ENCODE results near the gene NCOA6.

Gene NCOA6

DNA sequence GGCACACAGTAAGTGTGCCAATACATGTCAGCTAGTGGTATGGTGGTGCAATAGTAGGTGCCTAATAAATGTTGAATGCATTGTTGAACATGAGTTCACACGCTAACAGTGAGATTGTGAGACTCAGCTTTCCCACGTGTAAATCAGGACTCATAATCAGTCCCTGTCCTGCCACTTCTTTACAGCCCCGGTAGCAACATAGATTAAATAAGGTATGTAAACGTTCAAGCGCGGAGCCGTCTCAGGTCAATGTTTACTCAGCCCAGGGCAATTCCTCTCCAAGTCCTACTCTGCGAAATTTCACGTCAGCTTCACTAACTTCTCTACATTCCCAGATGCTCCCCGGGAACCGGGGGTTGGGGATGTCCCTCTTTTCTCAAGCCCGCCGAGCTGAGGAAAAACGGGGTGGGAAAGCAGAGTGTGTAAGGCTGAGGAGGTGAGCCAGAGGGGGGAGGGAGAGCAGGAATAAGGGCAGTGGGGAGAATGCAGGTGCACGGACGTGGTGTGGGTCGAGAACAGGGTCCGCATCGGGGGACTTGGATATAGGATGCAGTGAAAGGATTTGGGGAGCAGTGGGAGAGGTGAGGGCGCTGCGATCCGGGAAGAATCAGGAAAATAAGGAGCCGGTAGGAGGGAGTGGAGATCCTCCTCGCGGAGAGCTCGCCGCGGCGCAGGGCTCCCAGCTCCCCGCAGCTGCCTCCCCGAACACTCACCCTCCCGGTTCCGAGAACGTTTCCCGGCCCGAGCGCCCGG lies 121.9 kb downstream of the NCOA6 start:
- ChIA-PET POLR2A (interaction anchor here (0.6 to 1.5 kb wide), 5 partner anchors 23 to 488 kb away, joined by 3 to 9 read pairs (median 3); partner anchors contain the start of gene PIGU), CTCF (interaction anchor here (0.9 to 1.4 kb wide), 7 partner anchors 14 to 180 kb away, joined by 3 to 4 read pairs (median 3); partner anchors contain the start of gene MAP1LC3A)
- under 1% methylated on average over 17 of the region's 38 CpGs for WGBS (ENCODE audit: insufficient coverage)
- Histone ChIP-seq H3K36me3 (ENCODE audit: control insufficient read depth in 4 of 4, insufficient read depth in 4 of 4, low read length in 3 of 4) (no peaks in the 10 kb centered on the region), H3K27me3 (replicated peaks in 2 of 5; ENCODE audit: control insufficient read depth in 4 of 5, insufficient read depth in 5 of 5, low read length in 4 of 5) (peaks cover 0 to 12% (median 11%) of the 10 kb centered on the region in 5 experiments), H3K9me3 (ENCODE audit: control extremely low read depth in 1 of 5, control insufficient read depth in 4 of 5, insufficient read depth in 2 of 5, low read depth in 1 of 5, low read length in 4 of 5) (no peaks in the 10 kb centered on the region), H3K4me1 (ENCODE audit: control extremely low read depth in 1 of 4, control insufficient read depth in 4 of 4, insufficient read depth in 4 of 4, low read length in 3 of 4) (peaks cover 0 to 19% (median 14%) of the 10 kb centered on the region in 4 experiments), H3K4me3 (ENCODE audit: control insufficient read depth in 1 of 7, extremely low read depth in 1 of 7, insufficient read depth in 4 of 7, low read depth in 2 of 7, low read length in 6 of 7) (peak overlapping the region; percentile 54 to 95 (median 78)), H3K27ac (ENCODE audit: insufficient read depth in 1 of 2, low read depth in 1 of 2, low read length in 2 of 2, poor library complexity in 1 of 2, severe bottlenecking in 2 of 2) (peak overlapping the region in 1 of 2 experiments; percentile 71)
- DNase-seq: peak in 2 of 3 donors; percentile 35 to 56

DNA sequence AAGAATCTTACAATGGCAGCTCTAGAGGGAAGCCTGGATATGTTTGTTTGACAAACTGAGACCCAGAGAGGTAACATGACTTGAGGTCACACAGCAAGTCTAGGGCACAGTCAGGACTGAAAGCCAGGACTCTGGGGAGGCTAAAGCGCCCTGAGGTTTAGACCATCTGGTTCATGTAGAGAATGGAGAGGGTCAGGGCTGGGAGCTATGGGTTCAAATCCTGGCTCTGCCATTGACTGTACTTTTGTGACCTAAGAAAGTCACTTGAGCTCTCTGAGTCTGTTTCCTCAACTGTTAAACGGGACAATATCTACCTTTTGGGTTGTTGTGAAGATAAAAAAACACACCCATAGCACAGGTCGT lies 122.4 kb downstream of the NCOA6 start:
- DNase-seq: no peak
- ChIA-PET CTCF (interaction anchor here (0.9 to 1.0 kb wide), 6 partner anchors 13 to 180 kb away, joined by 3 to 4 read pairs (median 3); partner anchors contain the start of gene MAP1LC3A), POLR2A (interaction anchor here (0.6 to 1.5 kb wide), 4 partner anchors 14 to 487 kb away, joined by 3 to 9 read pairs (median 3); partner anchors contain the start of gene PIGU)
- H3K36me3 ChIP-seq (ENCODE audit: control insufficient read depth in 4 of 4, insufficient read depth in 4 of 4, low read length in 3 of 4): no peaks in the 10 kb centered on the region
- peak overlapping the region in 5 of 7 experiments; percentile 58 to 95 (median 80) for H3K4me3 ChIP-seq (ENCODE audit: control insufficient read depth in 1 of 7, extremely low read depth in 1 of 7, insufficient read depth in 4 of 7, low read depth in 2 of 7, low read length in 6 of 7)
- 42% methylated on average over 3 of the region's 3 CpGs for WGBS (ENCODE audit: insufficient coverage)
- no peaks in the 10 kb centered on the region for H3K9me3 ChIP-seq (ENCODE audit: control extremely low read depth in 1 of 5, control insufficient read depth in 4 of 5, insufficient read depth in 2 of 5, low read depth in 1 of 5, low read length in 4 of 5)
- H3K27ac ChIP-seq (ENCODE audit: insufficient read depth in 1 of 2, low read depth in 1 of 2, low read length in 2 of 2, poor library complexity in 1 of 2, severe bottlenecking in 2 of 2): no peak overlapping the region
- peaks cover 0 to 15% (median 14%) of the 10 kb centered on the region in 4 experiments for H3K4me1 ChIP-seq (ENCODE audit: control extremely low read depth in 1 of 4, control insufficient read depth in 4 of 4, insufficient read depth in 4 of 4, low read length in 3 of 4)
- H3K27me3 ChIP-seq (replicated peaks in 2 of 5; ENCODE audit: control insufficient read depth in 4 of 5, insufficient read depth in 5 of 5, low read length in 4 of 5): peaks cover 0 to 12% (median 11%) of the 10 kb centered on the region in 5 experiments

DNA sequence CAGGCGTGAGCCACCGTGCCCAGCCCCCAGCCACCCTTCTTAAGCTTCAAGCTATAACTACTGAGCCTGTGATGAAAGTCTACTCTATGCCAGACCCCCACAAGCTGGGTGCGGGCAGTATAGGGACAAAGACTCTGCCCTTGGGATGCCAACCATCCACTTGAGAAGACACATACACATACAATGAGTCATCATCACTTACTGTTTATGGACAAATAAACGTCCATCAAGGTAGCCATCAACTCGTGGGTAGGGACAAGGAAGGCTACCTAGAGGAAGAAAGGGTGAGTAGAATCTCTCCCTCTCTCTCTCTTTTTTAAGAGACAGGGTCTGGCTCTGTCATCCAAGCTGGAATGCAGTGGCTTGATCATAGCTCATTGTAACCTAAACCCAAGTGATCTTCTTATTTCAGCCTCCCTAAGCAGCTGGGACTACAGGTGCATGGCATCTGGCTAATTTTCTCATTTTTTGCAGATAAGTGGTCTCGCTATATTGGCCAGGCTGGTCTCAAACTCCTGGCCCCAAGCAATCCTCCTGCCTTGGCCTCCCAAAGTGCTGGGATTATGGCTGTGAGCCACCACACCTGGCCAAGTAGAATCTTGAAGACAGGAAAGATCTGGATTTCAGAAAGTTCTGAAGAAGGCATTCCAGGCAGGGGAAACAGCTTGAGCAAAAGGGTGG lies 123.9 kb downstream of the NCOA6 start:
- DNase-seq: no peak
- WGBS (ENCODE audit: insufficient coverage): 88% methylated on average over 4 of the region's 6 CpGs
- no peaks in the 10 kb centered on the region for H3K36me3 ChIP-seq (ENCODE audit: control insufficient read depth in 4 of 4, insufficient read depth in 4 of 4, low read length in 3 of 4)
- H3K4me1 ChIP-seq (ENCODE audit: control extremely low read depth in 1 of 4, control insufficient read depth in 4 of 4, insufficient read depth in 4 of 4, low read length in 3 of 4): peaks cover 0 to 15% (median 14%) of the 10 kb centered on the region in 4 experiments
- H3K4me3 ChIP-seq (ENCODE audit: control insufficient read depth in 1 of 7, extremely low read depth in 1 of 7, insufficient read depth in 4 of 7, low read depth in 2 of 7, low read length in 6 of 7): no peak overlapping the region
- H3K27me3 ChIP-seq (replicated peaks in 2 of 5; ENCODE audit: control insufficient read depth in 4 of 5, insufficient read depth in 5 of 5, low read length in 4 of 5): peaks cover 0 to 12% (median 9%) of the 10 kb centered on the region in 5 experiments
- no peak overlapping the region for H3K27ac ChIP-seq (ENCODE audit: insufficient read depth in 1 of 2, low read depth in 1 of 2, low read length in 2 of 2, poor library complexity in 1 of 2, severe bottlenecking in 2 of 2)
- H3K9me3 ChIP-seq (ENCODE audit: control extremely low read depth in 1 of 5, control insufficient read depth in 4 of 5, insufficient read depth in 2 of 5, low read depth in 1 of 5, low read length in 4 of 5): no peaks in the 10 kb centered on the region
- POLR2A ChIA-PET: no interaction called here
- CTCF ChIA-PET: interaction anchor here (0.8 kb wide), 1 partner anchor 28 kb away, joined by 3 read pairs; no protein-coding TSS in a partner anchor

DNA sequence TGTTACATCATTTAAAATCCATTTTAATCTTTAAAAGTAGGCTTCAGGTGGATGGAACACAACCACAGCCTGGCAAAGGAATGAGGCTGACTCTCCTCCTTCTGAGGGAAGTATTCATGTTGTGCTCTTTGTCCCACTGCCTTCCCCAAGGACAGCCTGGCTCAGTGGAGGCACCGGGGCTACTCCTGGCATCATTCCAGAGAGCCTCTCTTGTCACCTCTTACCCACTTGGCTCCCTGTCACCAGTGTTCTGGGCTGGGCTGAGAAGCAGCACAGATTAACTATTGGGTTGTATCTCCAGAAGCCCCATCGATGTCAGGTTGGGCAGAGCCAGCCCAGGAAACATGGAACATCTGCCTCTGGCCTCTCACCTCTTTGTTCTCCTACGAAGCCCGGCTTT lies 132.0 kb downstream of the NCOA6 start:
- no peak for DNase-seq
- no peak overlapping the region for H3K4me3 ChIP-seq (ENCODE audit: control insufficient read depth in 1 of 7, extremely low read depth in 1 of 7, insufficient read depth in 4 of 7, low read depth in 2 of 7, low read length in 6 of 7)
- H3K4me1 ChIP-seq (ENCODE audit: control extremely low read depth in 1 of 4, control insufficient read depth in 4 of 4, insufficient read depth in 4 of 4, low read length in 3 of 4): no peaks in the 10 kb centered on the region
- H3K36me3 ChIP-seq (ENCODE audit: control insufficient read depth in 4 of 4, insufficient read depth in 4 of 4, low read length in 3 of 4): no peaks in the 10 kb centered on the region
- H3K27ac ChIP-seq (ENCODE audit: insufficient read depth in 1 of 2, low read depth in 1 of 2, low read length in 2 of 2, poor library complexity in 1 of 2, severe bottlenecking in 2 of 2): no peak overlapping the region
- ChIA-PET CTCF (interaction anchor here (0.9 to 1.4 kb wide), 2 partner anchors 12 to 15 kb away, joined by 3 to 4 read pairs; no protein-coding TSS in a partner anchor), POLR2A (no interaction called here)
- H3K9me3 ChIP-seq (ENCODE audit: control extremely low read depth in 1 of 5, control insufficient read depth in 4 of 5, insufficient read depth in 2 of 5, low read depth in 1 of 5, low read length in 4 of 5): no peaks in the 10 kb centered on the region
- no peaks in the 10 kb centered on the region for H3K27me3 ChIP-seq (replicated peaks in 2 of 5; ENCODE audit: control insufficient read depth in 4 of 5, insufficient read depth in 5 of 5, low read length in 4 of 5)
- 70% methylated on average over 4 of the region's 4 CpGs for WGBS (ENCODE audit: insufficient coverage)

DNA sequence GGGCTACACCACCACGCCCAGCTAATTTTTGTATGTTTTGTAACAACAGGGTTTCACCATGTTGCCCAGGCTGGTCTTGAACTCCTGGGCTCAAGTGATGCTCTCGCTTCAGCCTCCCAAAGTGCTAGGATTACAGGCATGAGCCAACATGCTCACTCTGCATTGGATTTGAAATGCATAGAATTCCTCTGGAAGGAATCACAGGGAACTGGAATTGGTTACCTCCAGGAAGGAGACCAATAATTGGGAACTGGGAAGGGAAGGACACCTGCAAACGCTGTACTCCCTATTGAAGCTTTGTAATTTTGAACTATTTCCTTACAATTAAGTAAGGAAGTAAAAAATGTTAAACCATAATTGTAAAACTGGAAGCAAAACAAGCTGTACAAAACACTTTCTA lies 133.6 kb downstream of the NCOA6 start:
- Histone ChIP-seq H3K27me3 (replicated peaks in 2 of 5; ENCODE audit: control insufficient read depth in 4 of 5, insufficient read depth in 5 of 5, low read length in 4 of 5) (no peaks in the 10 kb centered on the region), H3K27ac (ENCODE audit: insufficient read depth in 1 of 2, low read depth in 1 of 2, low read length in 2 of 2, poor library complexity in 1 of 2, severe bottlenecking in 2 of 2) (no peak overlapping the region), H3K36me3 (ENCODE audit: control insufficient read depth in 4 of 4, insufficient read depth in 4 of 4, low read length in 3 of 4) (no peaks in the 10 kb centered on the region), H3K4me3 (ENCODE audit: control insufficient read depth in 1 of 7, extremely low read depth in 1 of 7, insufficient read depth in 4 of 7, low read depth in 2 of 7, low read length in 6 of 7) (no peak overlapping the region), H3K9me3 (ENCODE audit: control extremely low read depth in 1 of 5, control insufficient read depth in 4 of 5, insufficient read depth in 2 of 5, low read depth in 1 of 5, low read length in 4 of 5) (no peaks in the 10 kb centered on the region), H3K4me1 (ENCODE audit: control extremely low read depth in 1 of 4, control insufficient read depth in 4 of 4, insufficient read depth in 4 of 4, low read length in 3 of 4) (no peaks in the 10 kb centered on the region)
- ChIA-PET CTCF (interaction anchor here (1.4 kb wide), 1 partner anchor 14 kb away, joined by 4 read pairs; no protein-coding TSS in a partner anchor), POLR2A (no interaction called here)
- DNase-seq: no peak
- 100% methylated on average over 2 of the region's 3 CpGs for WGBS (ENCODE audit: insufficient coverage)

DNA sequence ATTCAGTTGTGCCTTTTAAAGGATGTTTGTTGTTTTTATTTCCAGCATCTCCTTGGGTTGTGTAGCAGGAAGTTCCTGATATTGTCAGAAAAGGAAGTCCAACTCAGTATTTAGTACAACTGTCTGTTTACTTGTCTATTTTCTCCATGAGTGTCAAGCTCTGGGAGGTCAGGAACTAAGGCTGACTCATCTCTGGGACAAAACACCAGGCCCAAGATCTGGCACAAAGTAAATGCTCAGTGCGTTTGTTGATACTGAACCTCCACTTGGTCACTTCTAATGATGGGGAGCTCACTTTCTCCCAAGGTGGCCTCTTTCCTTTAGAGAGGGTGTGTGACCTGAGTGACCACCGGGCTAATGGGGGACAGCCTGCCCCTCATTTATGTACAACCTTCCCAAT lies 136.0 kb downstream of the NCOA6 start:
- Histone ChIP-seq H3K9me3 (ENCODE audit: control extremely low read depth in 1 of 5, control insufficient read depth in 4 of 5, insufficient read depth in 2 of 5, low read depth in 1 of 5, low read length in 4 of 5) (no peaks in the 10 kb centered on the region), H3K27me3 (replicated peaks in 2 of 5; ENCODE audit: control insufficient read depth in 4 of 5, insufficient read depth in 5 of 5, low read length in 4 of 5) (no peaks in the 10 kb centered on the region), H3K4me3 (ENCODE audit: control insufficient read depth in 1 of 7, extremely low read depth in 1 of 7, insufficient read depth in 4 of 7, low read depth in 2 of 7, low read length in 6 of 7) (no peak overlapping the region), H3K4me1 (ENCODE audit: control extremely low read depth in 1 of 4, control insufficient read depth in 4 of 4, insufficient read depth in 4 of 4, low read length in 3 of 4) (no peaks in the 10 kb centered on the region), H3K27ac (ENCODE audit: insufficient read depth in 1 of 2, low read depth in 1 of 2, low read length in 2 of 2, poor library complexity in 1 of 2, severe bottlenecking in 2 of 2) (no peak overlapping the region), H3K36me3 (ENCODE audit: control insufficient read depth in 4 of 4, insufficient read depth in 4 of 4, low read length in 3 of 4) (no peaks in the 10 kb centered on the region)
- WGBS (ENCODE audit: insufficient coverage): 90% methylated on average over 1 of the region's 2 CpGs
- POLR2A ChIA-PET: no interaction called here
- CTCF ChIA-PET: interaction anchor here (1.0 to 1.4 kb wide), 2 partner anchors 14 kb away, joined by 3 to 4 read pairs; no protein-coding TSS in a partner anchor
- DNase-seq: no peak

DNA sequence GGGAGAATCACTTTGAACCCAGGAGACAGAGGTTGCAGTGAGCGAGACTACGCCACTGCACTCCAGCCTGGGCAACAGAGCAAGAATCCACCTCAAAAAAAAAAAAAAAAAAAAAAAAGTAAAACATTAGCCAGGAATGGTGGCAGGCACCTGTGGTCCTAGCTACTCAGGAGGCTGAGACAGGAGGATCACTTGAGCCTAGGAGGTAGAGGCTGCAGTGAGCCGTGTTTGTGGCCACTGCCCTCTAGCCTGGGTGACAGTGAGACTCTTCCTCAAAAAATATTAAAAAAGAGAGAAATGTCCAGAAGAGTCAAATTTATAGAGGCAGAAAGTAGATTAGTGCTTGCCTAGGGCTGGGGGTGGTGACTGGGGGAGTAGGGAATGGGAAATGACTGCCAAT lies 141.8 kb downstream of the NCOA6 start:
- ChIA-PET POLR2A (no interaction called here), CTCF (no interaction called here)
- no CpG with 5 or more reads among the region's 3 CpGs for WGBS (ENCODE audit: insufficient coverage)

More for the DNA sequence above, 141.8 kb downstream of the NCOA6 start:
- no peak for DNase-seq
- no peaks in the 10 kb centered on the region for H3K36me3 ChIP-seq (ENCODE audit: control insufficient read depth in 4 of 4, insufficient read depth in 4 of 4, low read length in 3 of 4)
- H3K9me3 ChIP-seq (ENCODE audit: control extremely low read depth in 1 of 5, control insufficient read depth in 4 of 5, insufficient read depth in 2 of 5, low read depth in 1 of 5, low read length in 4 of 5): no peaks in the 10 kb centered on the region
- H3K4me3 ChIP-seq (ENCODE audit: control insufficient read depth in 1 of 7, extremely low read depth in 1 of 7, insufficient read depth in 4 of 7, low read depth in 2 of 7, low read length in 6 of 7): no peak overlapping the region
- no peaks in the 10 kb centered on the region for H3K27me3 ChIP-seq (replicated peaks in 2 of 5; ENCODE audit: control insufficient read depth in 4 of 5, insufficient read depth in 5 of 5, low read length in 4 of 5)
- no peak overlapping the region for H3K27ac ChIP-seq (ENCODE audit: insufficient read depth in 1 of 2, low read depth in 1 of 2, low read length in 2 of 2, poor library complexity in 1 of 2, severe bottlenecking in 2 of 2)
- no peaks in the 10 kb centered on the region for H3K4me1 ChIP-seq (ENCODE audit: control extremely low read depth in 1 of 4, control insufficient read depth in 4 of 4, insufficient read depth in 4 of 4, low read length in 3 of 4)
